Memory B cell (primary cell): Measurements from ENCODE around the gene CCDC88C.
A peak's percentile ranks its signal among the peaks of the same experiment; 100 is the strongest.

Experiments
- ATAC-seq: fragments of 150-1000 bp; cut with Tn5 transposase; 2 replicates; pipeline ENCODE4 v1.10.0; 2021; ENCODE audit warnings: low read depth, mild to moderate bottlenecking, moderate library complexity
- DNase-seq, 2 donors: peaks; one replicate each; pipeline ENCODE4 v3.0.0; 2022; ENCODE audit warnings: low spot score in 2 of 2
- H3K27ac Mint-ChIP-seq: one replicate; pipeline ENCODE4 v1.8.0; 2022; ENCODE audit warnings: mild to moderate bottlenecking, moderate library complexity, mixed read lengths
- H3K27me3 Mint-ChIP-seq: one replicate; pipeline ENCODE4 v1.8.0; 2022; ENCODE audit warnings: mixed read lengths
- H3K36me3 Mint-ChIP-seq: one replicate; pipeline ENCODE4 v1.8.0; 2022; ENCODE audit warnings: mild to moderate bottlenecking, mixed read lengths
- H3K4me1 Mint-ChIP-seq: one replicate; pipeline ENCODE4 v1.8.0; 2022; ENCODE audit warnings: mixed read lengths
- H3K4me3 Mint-ChIP-seq: one replicate; pipeline ENCODE4 v1.8.0; 2022; ENCODE audit warnings: mild to moderate bottlenecking, moderate library complexity, mixed read lengths
- H3K9me3 Mint-ChIP-seq: one replicate; pipeline ENCODE4 v1.8.0; 2022; ENCODE audit warnings: mixed read lengths

CCDC88C gene

DNA sequence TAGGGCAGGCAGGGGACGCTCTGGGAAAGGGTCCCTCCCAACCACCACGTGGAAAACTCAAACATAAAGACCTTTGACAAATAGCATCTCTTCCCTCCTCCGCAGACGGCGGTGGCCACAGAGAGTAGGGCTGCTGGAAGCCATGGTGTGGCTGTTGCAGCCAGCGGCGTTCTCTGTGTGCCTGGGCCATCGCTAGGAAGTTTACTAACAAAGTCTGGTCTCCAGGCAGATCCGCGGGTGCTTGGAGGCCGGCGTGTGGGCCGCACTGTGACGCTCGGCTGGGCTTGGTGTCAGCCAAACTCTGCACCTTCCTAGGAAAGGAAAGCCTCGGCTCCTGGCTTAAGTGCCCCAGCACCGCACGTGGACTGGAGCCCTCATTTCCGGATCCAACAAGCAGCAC, 65.6 kb downstream of the CCDC88C start:
- Mint-ChIP-seq H3K27ac (peak overlapping the region; percentile 90), H3K27me3 (no peaks in the 10 kb centered on the region), H3K4me1 (peaks cover 67% of the 10 kb centered on the region), H3K4me3 (no peak overlapping the region), H3K9me3 (no peaks in the 10 kb centered on the region), H3K36me3 (peaks cover 10% of the 10 kb centered on the region)
- ATAC-seq = no peak
- no peak for DNase-seq

DNA sequence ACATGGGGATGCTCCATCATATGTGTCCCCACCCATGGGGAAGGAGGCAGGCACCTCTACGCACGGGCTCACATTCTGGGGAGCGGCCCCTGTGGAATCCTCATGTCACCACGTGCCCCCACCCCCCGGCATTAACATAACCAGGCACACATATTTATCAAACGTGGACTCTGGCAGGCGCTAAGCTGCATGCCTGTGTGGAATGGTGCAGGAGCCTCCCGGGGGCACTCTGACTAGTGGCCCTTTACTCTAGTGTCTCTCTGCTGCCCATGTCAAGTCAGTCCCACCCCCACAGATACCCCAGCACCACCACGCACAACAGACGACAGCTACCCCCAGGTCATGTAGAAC, 66.1 kb downstream of the CCDC88C start:
- Mint-ChIP-seq H3K4me1 (peaks cover 66% of the 10 kb centered on the region), H3K36me3 (peaks cover 8% of the 10 kb centered on the region), H3K4me3 (peak overlapping the region; percentile 84), H3K27ac (peak overlapping the region; percentile 90), H3K9me3 (no peaks in the 10 kb centered on the region), H3K27me3 (no peaks in the 10 kb centered on the region)
- ATAC-seq (no peak), DNase-seq (no peak)

DNA sequence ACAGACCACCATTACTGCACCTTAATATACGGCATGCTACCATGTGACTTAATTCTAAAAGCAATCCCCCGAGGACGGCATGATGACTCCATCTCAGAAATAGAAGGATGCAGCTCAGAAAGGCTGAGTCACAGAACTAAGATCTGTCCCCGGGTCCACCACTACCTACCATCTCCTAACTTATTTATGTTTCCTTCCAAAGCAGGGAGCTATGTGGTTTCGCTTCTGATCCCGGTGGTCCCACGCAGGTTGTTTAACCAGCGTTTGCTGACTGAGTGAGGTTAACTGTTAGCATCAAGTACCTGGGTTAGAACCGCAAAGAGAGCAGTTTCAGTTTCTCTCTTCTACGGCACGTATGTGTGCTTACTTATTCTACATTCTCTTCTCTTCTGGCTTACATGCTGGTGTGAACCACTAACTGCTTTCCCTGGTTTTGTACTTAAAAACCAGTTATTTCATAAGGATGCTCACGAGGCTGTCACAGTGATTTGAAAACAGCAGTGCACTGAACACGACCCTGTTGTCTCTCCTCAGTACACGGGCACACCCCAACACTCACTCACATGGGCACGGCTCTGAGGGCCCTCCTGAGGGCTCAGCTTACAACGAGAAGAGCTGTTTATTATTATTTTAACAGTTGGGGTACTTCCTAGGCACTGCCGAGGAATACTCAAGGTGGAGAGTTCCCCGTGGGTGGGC, 66.7 kb downstream of the CCDC88C start:
- peak overlapping the region; percentile 90 for H3K27ac Mint-ChIP-seq
- peak; percentile 66 for ATAC-seq
- DNase-seq = peak in 1 of 2 donors; percentile 33
- H3K9me3 Mint-ChIP-seq = no peaks in the 10 kb centered on the region
- peak overlapping the region; percentile 84 for H3K4me3 Mint-ChIP-seq
- no peaks in the 10 kb centered on the region for H3K27me3 Mint-ChIP-seq
- peaks cover 63% of the 10 kb centered on the region for H3K4me1 Mint-ChIP-seq
- peaks cover 8% of the 10 kb centered on the region for H3K36me3 Mint-ChIP-seq

DNA sequence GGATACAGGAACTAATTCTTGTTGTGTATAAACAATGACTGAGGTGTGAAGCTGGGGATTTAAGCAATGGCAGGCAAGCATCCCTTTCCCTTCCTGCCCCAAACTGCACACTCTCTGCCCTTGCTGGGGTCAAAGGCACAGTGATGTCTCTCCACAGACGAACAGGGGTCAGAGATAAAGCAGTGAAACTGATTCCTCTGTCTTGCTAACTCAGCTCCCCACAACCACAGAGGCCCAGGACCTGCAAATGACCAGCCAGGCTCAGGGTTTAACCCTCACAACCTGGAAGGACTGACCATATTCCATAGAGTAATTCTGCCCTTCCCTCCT, 67.2 kb downstream of the CCDC88C start:
- ATAC-seq = no peak
- peaks cover 61% of the 10 kb centered on the region for H3K4me1 Mint-ChIP-seq
- DNase-seq = no peak
- H3K27ac Mint-ChIP-seq = peak overlapping the region; percentile 90
- peaks cover 9% of the 10 kb centered on the region for H3K36me3 Mint-ChIP-seq
- H3K4me3 Mint-ChIP-seq = peak overlapping the region; percentile 84
- H3K27me3 Mint-ChIP-seq = no peaks in the 10 kb centered on the region
- H3K9me3 Mint-ChIP-seq = no peaks in the 10 kb centered on the region

DNA sequence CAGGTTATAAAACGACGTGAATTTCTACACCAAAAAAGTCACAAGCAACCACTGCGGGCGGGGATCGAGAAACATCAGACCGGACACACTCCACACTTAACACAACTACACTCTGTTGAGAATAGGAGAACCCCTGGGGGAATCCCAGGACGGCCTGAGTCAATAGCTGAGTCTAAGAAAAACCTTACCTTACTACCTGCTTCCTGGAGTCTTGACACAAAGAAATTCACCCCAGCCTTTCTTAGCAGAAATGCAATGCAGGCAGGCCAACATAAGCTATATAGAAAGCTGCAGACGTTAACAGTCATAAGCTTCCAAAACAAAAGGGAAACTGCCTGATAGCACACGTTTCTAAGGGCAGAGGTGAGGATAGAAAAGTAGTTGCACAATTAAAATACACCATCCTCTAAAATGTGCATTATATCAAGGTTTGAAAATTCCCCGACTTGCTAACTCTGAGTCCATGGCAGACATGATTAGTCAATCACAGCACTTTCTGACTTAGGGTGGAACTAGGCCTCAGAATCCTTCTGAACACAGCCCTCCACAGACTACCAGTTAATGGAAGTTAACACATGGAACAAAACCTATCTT, 68.0 kb downstream of the CCDC88C start:
- peak overlapping the region; percentile 90 for H3K27ac Mint-ChIP-seq
- peak in 1 of 2 donors; percentile 30 for DNase-seq
- ATAC-seq = peak; percentile 74
- H3K4me3 Mint-ChIP-seq = peak overlapping the region; percentile 58
- H3K4me1 Mint-ChIP-seq = peaks cover 56% of the 10 kb centered on the region
- H3K27me3 Mint-ChIP-seq = no peaks in the 10 kb centered on the region
- no peaks in the 10 kb centered on the region for H3K9me3 Mint-ChIP-seq
- peaks cover 4% of the 10 kb centered on the region for H3K36me3 Mint-ChIP-seq

DNA sequence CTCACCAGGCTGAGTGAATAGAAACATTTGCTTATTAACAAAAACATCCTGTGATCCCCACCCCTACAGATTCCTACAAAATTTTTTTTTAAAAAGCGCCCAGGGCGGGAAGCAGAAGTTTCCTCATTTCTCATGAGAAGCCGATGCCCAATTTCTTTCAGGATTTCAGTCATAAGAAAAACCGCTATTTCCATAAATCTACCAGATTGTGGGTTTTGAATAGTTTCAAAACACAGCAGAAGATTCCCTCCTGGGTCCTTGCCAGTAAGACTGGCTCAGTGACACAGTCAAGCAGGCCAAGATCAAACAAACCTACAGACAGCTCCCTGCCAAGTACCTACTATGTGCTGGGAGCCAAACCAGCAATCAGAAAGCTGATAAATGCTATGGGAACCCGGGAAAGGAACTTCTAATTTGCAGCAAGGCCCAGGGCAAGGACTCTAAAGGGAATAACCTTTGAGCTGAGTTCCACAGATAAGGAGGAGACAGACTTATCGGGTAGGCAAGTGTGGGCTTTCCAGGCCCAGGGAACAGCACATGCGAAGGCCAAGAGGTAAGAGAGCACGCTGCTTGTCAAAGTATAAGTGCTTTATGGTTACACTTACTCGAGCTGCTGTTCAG, 68.7 kb downstream of the CCDC88C start:
- DNase-seq (no peak), ATAC-seq (no peak)
- H3K27ac Mint-ChIP-seq = peak overlapping the region; percentile 90
- H3K4me1 Mint-ChIP-seq = peaks cover 55% of the 10 kb centered on the region
- no peaks in the 10 kb centered on the region for H3K9me3 Mint-ChIP-seq
- H3K4me3 Mint-ChIP-seq = peak overlapping the region; percentile 58
- no peaks in the 10 kb centered on the region for H3K27me3 Mint-ChIP-seq
- H3K36me3 Mint-ChIP-seq = peaks cover 8% of the 10 kb centered on the region

DNA sequence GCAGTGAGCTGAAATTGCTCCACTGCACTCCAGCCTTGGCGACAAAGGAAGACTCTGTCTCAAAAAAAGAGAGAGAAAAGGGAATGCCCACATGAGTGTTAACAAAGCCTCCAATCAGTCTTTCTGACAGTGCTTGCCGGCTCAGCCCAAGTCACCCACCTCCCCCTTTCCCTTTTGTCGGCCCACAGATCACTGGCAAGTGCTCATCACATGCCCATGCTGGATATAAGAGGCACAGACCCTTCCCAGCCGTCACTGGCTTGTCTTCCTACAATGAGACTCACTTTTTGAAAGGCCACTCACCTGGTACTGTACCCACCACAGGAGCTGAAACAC, 70.8 kb downstream of the CCDC88C start:
- no peak for ATAC-seq

DNA sequence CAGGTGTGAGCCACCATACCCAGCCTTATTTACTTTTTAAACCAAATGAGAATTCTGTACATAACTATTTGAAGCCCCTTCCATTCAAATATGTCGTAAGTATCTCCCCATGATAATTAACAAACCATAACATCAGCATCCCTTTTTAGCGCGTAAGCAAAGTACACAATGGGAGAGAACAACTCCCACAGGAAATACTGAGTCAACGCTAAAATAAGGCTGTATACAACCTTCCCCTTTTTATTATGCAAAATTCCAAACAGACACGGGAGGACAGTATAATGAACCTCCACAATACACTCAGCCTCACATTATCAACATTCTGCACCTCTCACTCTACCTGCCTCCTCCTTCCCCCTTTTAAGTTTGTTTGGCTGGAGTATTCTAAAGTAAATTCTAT, 73.5 kb downstream of the CCDC88C start:
- Mint-ChIP-seq H3K9me3 (no peaks in the 10 kb centered on the region), H3K27me3 (no peaks in the 10 kb centered on the region), H3K27ac (peak overlapping the region; percentile 78), H3K36me3 (peaks cover 24% of the 10 kb centered on the region), H3K4me1 (peaks cover 38% of the 10 kb centered on the region), H3K4me3 (no peak overlapping the region)
- ATAC-seq = peak; percentile 15
- DNase-seq = no peak

More for the DNA sequence above, 70.8 kb downstream of the CCDC88C start:
- H3K27me3 Mint-ChIP-seq = no peaks in the 10 kb centered on the region
- peaks cover 50% of the 10 kb centered on the region for H3K4me1 Mint-ChIP-seq
- no peaks in the 10 kb centered on the region for H3K9me3 Mint-ChIP-seq
- DNase-seq = no peak
- H3K36me3 Mint-ChIP-seq = peaks cover 10% of the 10 kb centered on the region
- H3K4me3 Mint-ChIP-seq = no peak overlapping the region
- peak overlapping the region; percentile 67 for H3K27ac Mint-ChIP-seq

DNA sequence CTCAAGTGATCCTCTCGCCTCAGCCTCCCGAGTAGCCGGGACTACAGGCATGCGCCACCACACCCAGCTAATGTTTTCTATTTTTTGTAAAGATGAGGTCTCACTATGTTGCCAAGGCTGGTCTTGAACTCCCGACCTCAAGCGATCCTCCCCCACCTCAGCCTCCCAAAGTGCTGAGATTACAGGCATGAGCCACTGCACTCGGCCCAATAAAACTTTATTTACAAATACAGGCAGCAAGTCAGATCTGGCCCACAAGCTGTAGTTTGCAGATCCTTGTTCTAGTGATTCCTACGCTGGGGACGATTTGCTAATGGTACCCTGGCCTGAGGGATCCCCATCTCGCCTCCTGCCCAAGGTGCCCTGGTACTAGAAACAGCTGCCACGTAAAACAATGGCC, 74.6 kb downstream of the CCDC88C start:
- H3K27me3 Mint-ChIP-seq = no peaks in the 10 kb centered on the region
- no peak for DNase-seq
- no peak for ATAC-seq
- peaks cover 32% of the 10 kb centered on the region for H3K4me1 Mint-ChIP-seq
- H3K9me3 Mint-ChIP-seq = no peaks in the 10 kb centered on the region
- no peak overlapping the region for H3K27ac Mint-ChIP-seq
- peaks cover 23% of the 10 kb centered on the region for H3K36me3 Mint-ChIP-seq
- H3K4me3 Mint-ChIP-seq = no peak overlapping the region

DNA sequence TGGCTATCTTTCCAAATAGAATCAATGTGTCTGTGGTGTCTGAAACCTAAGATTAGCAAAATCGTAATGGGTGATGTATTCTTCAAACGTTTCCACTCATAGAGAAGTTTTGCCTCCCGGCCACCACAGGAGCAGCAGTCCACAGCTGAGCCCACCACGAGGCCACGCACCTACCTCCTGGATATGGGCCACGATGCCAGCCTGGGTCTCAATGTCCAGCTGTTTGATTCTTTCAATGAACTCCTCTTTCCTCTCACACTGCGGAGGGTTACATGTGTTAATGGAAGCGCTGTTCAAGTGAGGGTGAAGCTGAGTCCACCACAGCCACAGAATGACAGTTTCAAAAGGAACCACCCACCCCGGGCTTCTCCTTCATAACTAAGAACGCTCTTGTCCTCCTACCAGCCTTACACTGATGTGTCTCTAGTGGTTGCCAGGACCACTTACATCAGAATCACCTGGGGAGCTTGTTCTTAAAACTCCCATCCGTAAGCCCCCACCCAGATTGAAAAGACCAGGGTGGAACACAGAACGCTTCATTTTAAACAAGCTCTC, 75.3 kb downstream of the CCDC88C start:
- DNase-seq (no peak), ATAC-seq (no peak)
- no peak overlapping the region for H3K4me3 Mint-ChIP-seq
- H3K27me3 Mint-ChIP-seq = no peaks in the 10 kb centered on the region
- peaks cover 23% of the 10 kb centered on the region for H3K36me3 Mint-ChIP-seq
- no peaks in the 10 kb centered on the region for H3K9me3 Mint-ChIP-seq
- H3K4me1 Mint-ChIP-seq = peaks cover 31% of the 10 kb centered on the region
- no peak overlapping the region for H3K27ac Mint-ChIP-seq

DNA sequence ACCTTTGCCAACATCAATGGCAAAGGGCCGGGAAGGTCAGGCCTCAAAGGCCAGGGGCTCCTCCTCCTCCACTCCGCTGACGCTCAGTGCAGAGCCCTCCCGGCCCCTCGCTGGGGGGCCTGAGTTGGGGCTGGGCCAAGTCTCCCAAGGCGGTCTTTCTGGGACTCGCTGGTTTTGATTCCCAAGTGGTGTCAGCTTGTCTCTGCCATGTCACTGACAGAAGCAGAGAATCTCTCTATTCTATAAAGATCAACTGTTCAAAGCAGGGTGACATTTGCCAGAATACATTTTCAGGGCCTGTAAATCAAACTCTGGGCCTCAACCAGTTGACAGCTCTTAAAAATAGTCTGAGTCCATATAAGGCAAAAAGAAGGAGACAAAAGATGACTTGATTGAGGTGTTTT, 75.9 kb downstream of the CCDC88C start:
- DNase-seq (no peak), ATAC-seq (no peak)
- Mint-ChIP-seq H3K9me3 (no peaks in the 10 kb centered on the region), H3K36me3 (peaks cover 23% of the 10 kb centered on the region), H3K4me1 (peaks cover 26% of the 10 kb centered on the region), H3K27ac (peak overlapping the region; percentile 11), H3K27me3 (no peaks in the 10 kb centered on the region), H3K4me3 (no peak overlapping the region)

DNA sequence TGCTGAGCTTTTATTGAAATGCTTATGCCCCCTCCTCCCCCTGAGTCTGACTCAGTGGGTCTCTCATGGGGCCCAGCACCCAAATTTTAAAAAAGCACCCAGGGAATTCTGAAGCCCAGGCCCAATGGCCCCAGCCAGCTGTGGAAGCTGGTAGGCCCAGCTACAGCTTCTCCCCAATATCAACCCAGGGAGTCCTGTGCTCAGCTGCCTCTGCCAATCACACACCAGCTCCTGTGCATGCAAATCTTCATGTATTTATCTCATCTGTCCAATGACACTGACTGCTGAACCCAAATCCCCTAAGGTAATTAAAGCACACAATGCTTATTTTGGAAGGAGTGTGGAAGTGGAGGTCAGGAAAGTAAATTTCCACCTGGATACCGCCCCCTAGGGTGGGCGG, 76.3 kb downstream of the CCDC88C start:
- Mint-ChIP-seq H3K4me3 (no peak overlapping the region), H3K27ac (peak overlapping the region; percentile 11), H3K27me3 (no peaks in the 10 kb centered on the region), H3K4me1 (peaks cover 26% of the 10 kb centered on the region), H3K36me3 (peaks cover 23% of the 10 kb centered on the region), H3K9me3 (no peaks in the 10 kb centered on the region)
- no peak for ATAC-seq
- DNase-seq = no peak

DNA sequence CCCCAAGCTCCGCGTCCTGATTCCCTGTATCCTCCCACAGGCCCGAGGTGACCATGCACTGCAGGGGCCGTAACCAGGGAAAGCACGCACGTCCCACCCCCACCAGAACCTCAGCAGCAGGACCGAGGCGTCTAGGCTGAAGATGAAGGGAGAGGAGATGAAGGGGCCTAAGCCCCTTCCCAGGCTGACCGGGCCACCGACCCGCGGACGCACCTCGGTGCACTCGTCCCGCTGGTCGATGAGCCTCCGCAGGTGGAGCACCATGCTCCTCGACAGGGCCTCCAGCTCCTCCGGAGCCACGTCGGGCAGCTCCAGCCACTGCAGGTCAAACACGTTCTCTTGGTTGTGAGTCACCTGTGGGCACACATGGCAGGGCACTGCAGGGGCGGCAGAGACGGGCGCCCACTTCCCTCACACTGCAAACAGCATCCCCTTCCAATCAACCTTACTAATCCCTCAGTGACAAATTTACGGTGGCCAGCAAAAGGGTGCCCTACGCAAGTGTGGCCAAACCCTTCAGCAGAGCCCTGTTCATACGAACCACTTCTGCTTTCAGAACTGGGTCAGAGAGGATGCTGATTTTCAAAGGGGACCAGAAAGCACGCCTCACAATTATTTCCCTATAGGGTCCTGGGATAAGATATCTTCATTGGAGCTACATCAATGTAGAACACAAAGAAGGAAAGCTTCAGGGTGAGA, 77.8 kb downstream of the CCDC88C start:
- no peak for DNase-seq
- Mint-ChIP-seq H3K9me3 (no peaks in the 10 kb centered on the region), H3K27ac (no peak overlapping the region), H3K36me3 (peaks cover 29% of the 10 kb centered on the region), H3K4me3 (no peak overlapping the region), H3K4me1 (peaks cover 26% of the 10 kb centered on the region), H3K27me3 (no peaks in the 10 kb centered on the region)
- peak; percentile 39 for ATAC-seq

DNA sequence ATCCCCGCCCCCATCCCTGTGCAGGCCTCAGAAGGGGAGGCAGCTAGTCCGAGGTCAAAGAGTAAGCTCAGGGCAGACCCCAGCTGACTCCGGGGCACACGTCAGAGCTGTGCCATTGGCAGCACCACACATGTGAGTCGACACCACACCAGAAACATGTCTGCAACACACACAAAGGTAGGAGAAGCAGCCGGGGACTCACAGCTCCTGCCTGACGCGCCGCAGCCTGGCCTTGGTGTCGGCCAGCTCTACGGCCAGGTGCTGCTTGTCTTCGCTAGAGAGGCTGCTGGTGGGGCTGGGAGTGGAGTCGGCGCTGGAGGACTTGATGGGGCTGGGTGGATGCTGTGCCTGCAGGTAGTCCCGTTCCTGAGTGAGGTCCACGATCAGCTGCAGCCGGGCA, 78.5 kb downstream of the CCDC88C start:
- Mint-ChIP-seq H3K36me3 (peaks cover 26% of the 10 kb centered on the region), H3K4me3 (no peak overlapping the region), H3K27me3 (no peaks in the 10 kb centered on the region), H3K9me3 (no peaks in the 10 kb centered on the region), H3K4me1 (peaks cover 24% of the 10 kb centered on the region), H3K27ac (no peak overlapping the region)
- no peak for DNase-seq
- no peak for ATAC-seq
